ENCODE measurements around the gene C3orf18. TPM values are rescaled to one million over a fixed set of nuclear protein-coding genes. Genes with fewer than 3 reads are reported as not detected.

The C3orf18 gene
- total and polyA plus RNA-seq, 10 of the 15 experiments (the other 5 are each of a cell fraction or from before 2014, with no cell fraction given) = 0.06 to 3.2 (median 0.66) TPM

DNA sequence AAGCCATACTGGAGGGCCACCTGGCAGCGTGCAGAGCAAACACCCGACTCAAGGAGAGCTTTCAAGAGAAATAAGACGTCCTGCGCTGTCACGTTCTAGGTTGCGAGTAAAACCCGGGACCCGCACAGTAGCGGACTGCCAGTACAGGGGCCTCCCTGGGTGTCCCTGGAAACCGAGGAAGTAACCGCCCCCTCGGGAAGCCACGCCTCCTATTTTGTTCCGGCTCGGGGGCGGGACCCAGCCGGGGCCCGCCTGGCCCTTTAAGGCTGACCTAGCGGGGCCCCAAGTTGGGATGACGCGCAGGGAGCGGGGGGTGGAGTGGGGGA is 49.2 kb upstream of the C3orf18 start:
- no peak overlapping the region for H3K27ac ChIP-seq (ENCODE audit: control insufficient read depth, insufficient read depth)
- H3K27me3 ChIP-seq (replicated peaks in 1 of 2; ENCODE audit: control insufficient read depth in 2 of 2, insufficient read depth in 2 of 2, low read length in 1 of 2) = no peaks in the 10 kb centered on the region
- SMC1A ChIA-PET (ENCODE audit: uncharacterized antibody, unreplicated experiment) = interaction anchor here (0.8 to 11.4 kb wide), 15 partner anchors 8 to 818 kb away, joined by 3 to 186 read pairs (median 5); partner anchors contain the start of genes C3orf18 and HEMK1
- peak overlapping the region; percentile 99 for H3K4me2 ChIP-seq (ENCODE audit: control insufficient read depth, insufficient read depth)
- H3K79me2 ChIP-seq (ENCODE audit: control insufficient read depth, insufficient read depth, low read length) = peaks cover 4% of the 10 kb centered on the region
- H3K9ac ChIP-seq (ENCODE audit: control insufficient read depth, insufficient read depth, low read length) = peak overlapping the region; percentile 15; the same call in 1 of the 2 replicates
- no peaks in the 10 kb centered on the region for H3K9me3 ChIP-seq (replicated peaks; ENCODE audit: control insufficient read depth, insufficient read depth, low read length)
- peak; percentile 82 for TF ChIP-seq CREM (IDR thresholded peaks at IDR 0.05; ENCODE audit: low read depth)
- TF ChIP-seq CREB1 (IDR thresholded peaks at IDR 0.05; ENCODE audit: low read depth) = peak; percentile 82; the same call in 1 of the 2 replicates
- 0 out of 4 replicates have a peak, but pooled peaks of 1 of the 2 experiments have one; percentile 33 for TF ChIP-seq SRF (IDR thresholded peaks at IDR 0.05; ENCODE audit: low read depth in 2 of 2, low read length in 2 of 2)
- TF ChIP-seq, protein P1, sequence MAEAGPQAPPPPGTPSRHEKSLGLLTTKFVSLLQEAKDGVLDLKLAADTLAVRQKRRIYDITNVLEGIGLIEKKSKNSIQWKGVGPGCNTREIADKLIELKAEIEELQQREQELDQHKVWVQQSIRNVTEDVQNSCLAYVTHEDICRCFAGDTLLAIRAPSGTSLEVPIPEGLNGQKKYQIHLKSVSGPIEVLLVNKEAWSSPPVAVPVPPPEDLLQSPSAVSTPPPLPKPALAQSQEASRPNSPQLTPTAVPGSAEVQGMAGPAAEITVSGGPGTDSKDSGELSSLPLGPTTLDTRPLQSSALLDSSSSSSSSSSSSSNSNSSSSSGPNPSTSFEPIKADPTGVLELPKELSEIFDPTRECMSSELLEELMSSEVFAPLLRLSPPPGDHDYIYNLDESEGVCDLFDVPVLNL (IDR thresholded peaks at IDR 0.05; ENCODE audit: low read depth, low read length) = peak; percentile 34; the same call in 1 of the 2 replicates
- TF ChIP-seq SIX5 (IDR thresholded peaks at IDR 0.05; ENCODE audit: low read depth, low read length, severe bottlenecking) = no peak
- peak; percentile 28 for TF ChIP-seq RELA (IDR thresholded peaks at IDR 0.05; ENCODE audit: borderline replicate concordance, partially characterized antibody)
- TF ChIP-seq, protein P2, sequence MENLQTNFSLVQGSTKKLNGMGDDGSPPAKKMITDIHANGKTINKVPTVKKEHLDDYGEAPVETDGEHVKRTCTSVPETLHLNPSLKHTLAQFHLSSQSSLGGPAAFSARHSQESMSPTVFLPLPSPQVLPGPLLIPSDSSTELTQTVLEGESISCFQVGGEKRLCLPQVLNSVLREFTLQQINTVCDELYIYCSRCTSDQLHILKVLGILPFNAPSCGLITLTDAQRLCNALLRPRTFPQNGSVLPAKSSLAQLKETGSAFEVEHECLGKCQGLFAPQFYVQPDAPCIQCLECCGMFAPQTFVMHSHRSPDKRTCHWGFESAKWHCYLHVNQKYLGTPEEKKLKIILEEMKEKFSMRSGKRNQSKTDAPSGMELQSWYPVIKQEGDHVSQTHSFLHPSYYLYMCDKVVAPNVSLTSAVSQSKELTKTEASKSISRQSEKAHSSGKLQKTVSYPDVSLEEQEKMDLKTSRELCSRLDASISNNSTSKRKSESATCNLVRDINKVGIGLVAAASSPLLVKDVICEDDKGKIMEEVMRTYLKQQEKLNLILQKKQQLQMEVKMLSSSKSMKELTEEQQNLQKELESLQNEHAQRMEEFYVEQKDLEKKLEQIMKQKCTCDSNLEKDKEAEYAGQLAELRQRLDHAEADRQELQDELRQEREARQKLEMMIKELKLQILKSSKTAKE (IDR thresholded peaks at IDR 0.05; ENCODE audit: low read depth, poor library complexity, severe bottlenecking) = no peak
- TF ChIP-seq PAX8 (IDR thresholded peaks at IDR 0.05) = no peak
- TF ChIP-seq SIN3A (IDR thresholded peaks at IDR 0.05; ENCODE audit: low read depth, low read length) = peak; percentile 80; the same call in 1 of the 2 replicates
- TF ChIP-seq EGR1 (IDR thresholded peaks at IDR 0.05; ENCODE audit: borderline replicate concordance in 1 of 2, low read depth in 2 of 2, low read length in 2 of 2) = peak in 1 of 2 experiments; percentile 77; a peak in 1 of 3 replicates
- TF ChIP-seq, protein P3, sequence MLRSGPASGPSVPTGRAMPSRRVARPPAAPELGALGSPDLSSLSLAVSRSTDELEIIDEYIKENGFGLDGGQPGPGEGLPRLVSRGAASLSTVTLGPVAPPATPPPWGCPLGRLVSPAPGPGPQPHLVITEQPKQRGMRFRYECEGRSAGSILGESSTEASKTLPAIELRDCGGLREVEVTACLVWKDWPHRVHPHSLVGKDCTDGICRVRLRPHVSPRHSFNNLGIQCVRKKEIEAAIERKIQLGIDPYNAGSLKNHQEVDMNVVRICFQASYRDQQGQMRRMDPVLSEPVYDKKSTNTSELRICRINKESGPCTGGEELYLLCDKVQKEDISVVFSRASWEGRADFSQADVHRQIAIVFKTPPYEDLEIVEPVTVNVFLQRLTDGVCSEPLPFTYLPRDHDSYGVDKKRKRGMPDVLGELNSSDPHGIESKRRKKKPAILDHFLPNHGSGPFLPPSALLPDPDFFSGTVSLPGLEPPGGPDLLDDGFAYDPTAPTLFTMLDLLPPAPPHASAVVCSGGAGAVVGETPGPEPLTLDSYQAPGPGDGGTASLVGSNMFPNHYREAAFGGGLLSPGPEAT (IDR thresholded peaks at IDR 0.05; ENCODE audit: low read depth) = 0 out of 2 replicates have a peak, but pooled peaks have one; percentile 36
- peak; percentile 72 for DNase-seq (ENCODE audit: low read depth, low spot score)
- no peak for FAIRE-seq
- WGBS (ENCODE audit: insufficient coverage, insufficient replicate concordance, low lambda C conversion rate, missing lambda C conversion rate) = under 1% methylated on average over 18 of the region's 22 CpGs
- H3K36me3 ChIP-seq (ENCODE audit: control insufficient read depth in 2 of 2, insufficient read depth in 2 of 2, low read length in 1 of 2) = no peaks in the 10 kb centered on the region
- no peaks in the 10 kb centered on the region for H4K20me1 ChIP-seq (ENCODE audit: control insufficient read depth, insufficient read depth)
- in situ Hi-C loops (cut with MboI) (loop anchor here (5.0 to 25.0 kb wide), 2 partner anchors 761 to 1071 kb away; no protein-coding TSS in a partner anchor), intact Hi-C loops (cut with micrococcal nuclease; ENCODE audit: unreplicated experiment) (loop anchor here (1.0 to 5.0 kb wide), 7 partner anchors 36 to 1066 kb away; partner anchors contain the start of gene MANF)
- peak overlapping the region; percentile 71 for H3K4me3 ChIP-seq
- no TSS peak for BruUV-seq (replicated peaks)
- RAD21 ChIA-PET (ENCODE audit: unreplicated experiment) = interaction anchor here (0.8 to 12.9 kb wide), 13 partner anchors 11 to 818 kb away, joined by 3 to 244 read pairs (median 6); partner anchors contain the start of genes CYB561D2, HEMK1, MANF and NPRL2
- peak; percentile 80 for ATAC-seq
- POLR2A ChIA-PET = interaction anchor here (0.8 to 1.7 kb wide), 4 partner anchors 26 to 768 kb away, joined by 3 to 10 read pairs (median 4); partner anchors contain the start of genes C3orf18 and MANF
- peak overlapping the region; percentile 84 for H2AFZ ChIP-seq (ENCODE audit: control insufficient read depth, low read depth, low read length)
- peaks cover 23% of the 10 kb centered on the region for H3K4me1 ChIP-seq (ENCODE audit: control insufficient read depth, insufficient read depth, low read length)
- CTCF ChIA-PET = interaction anchor here (0.8 to 13.9 kb wide), 31 partner anchors 8 to 1063 kb away, joined by 3 to 410 read pairs (median 5); partner anchors contain the start of genes C3orf18, HEMK1, MANF and RBM15B
